IPS DF 6.9 (cell line): ENCODE results near the gene PGK2.

ENCODE experiments used
- DNase-seq: peaks from one replicate; pipeline ENCODE4 v3.0.0-alpha.2; 2013; ENCODE audit warnings: low read depth, low spot score
- H3K27ac ChIP-seq: one replicate; pipeline ENCODE4 v1.5.1; 2013; ENCODE audit warnings: low read length, control low read depth
- H3K27me3 ChIP-seq: 2 replicates; pipeline ENCODE4 v1.6.1; 2013; ENCODE audit warnings: mild to moderate bottlenecking, low read length; ENCODE audit not compliant: control insufficient read depth, insufficient read depth
- H3K36me3 ChIP-seq: 2 replicates; pipeline ENCODE4 v1.6.1; 2013; ENCODE audit warnings: low read length; ENCODE audit not compliant: control insufficient read depth, insufficient read depth
- H3K4me1 ChIP-seq: 2 replicates; pipeline ENCODE4 v1.6.1; 2013; ENCODE audit warnings: low read length; ENCODE audit not compliant: control insufficient read depth, insufficient read depth
- H3K4me3 ChIP-seq: 2 replicates; pipeline ENCODE4 v1.5.1; 2013; ENCODE audit warnings: mild to moderate bottlenecking, low read length
- H3K9me3 ChIP-seq: 2 replicates; pipeline ENCODE4 v1.6.1; 2013; ENCODE audit warnings: low read length, inconsistent platforms; ENCODE audit not compliant: control insufficient read depth, insufficient read depth
- WGBS: extraction: QIAGEN DNeasy Blood & Tissue Kit; methylation state at CpG from one replicate; pipeline ENCODE4 v1.1.7; 2013; ENCODE audit warnings: mixed read lengths, missing lambda C conversion rate; ENCODE audit not compliant: insufficient read length, insufficient coverage; 5-methylcytosine and 5-hydroxymethylcytosine counted together

Gene PGK2

DNA sequence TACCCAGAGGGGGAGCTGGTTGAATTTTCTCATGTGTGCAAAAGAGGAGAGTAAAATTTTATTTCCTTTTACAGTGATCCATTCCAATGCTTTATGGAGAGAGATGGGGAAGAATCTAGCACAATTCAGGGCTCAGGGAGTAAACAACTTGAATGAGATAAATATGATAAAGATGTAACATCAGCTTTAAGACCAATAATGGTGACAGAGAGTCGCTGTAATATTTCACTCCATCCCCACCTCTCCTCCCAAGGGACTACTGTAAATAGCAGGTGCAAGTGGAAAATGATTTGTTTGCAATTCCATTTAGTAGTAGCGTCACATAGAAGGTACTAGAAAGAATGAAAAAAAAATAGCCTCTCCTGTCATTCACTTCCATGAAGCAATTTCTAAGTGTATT, 47.7 kb downstream of the PGK2 start:
- Histone ChIP-seq H3K9me3 (no peaks in the 10 kb centered on the region), H3K4me3 (no peak overlapping the region), H3K4me1 (no peaks in the 10 kb centered on the region), H3K27ac (no peak overlapping the region), H3K27me3 (no peaks in the 10 kb centered on the region), H3K36me3 (no peaks in the 10 kb centered on the region)
- no CpG with 5 or more reads among the region's 2 CpGs for WGBS
- no peak for DNase-seq

DNA sequence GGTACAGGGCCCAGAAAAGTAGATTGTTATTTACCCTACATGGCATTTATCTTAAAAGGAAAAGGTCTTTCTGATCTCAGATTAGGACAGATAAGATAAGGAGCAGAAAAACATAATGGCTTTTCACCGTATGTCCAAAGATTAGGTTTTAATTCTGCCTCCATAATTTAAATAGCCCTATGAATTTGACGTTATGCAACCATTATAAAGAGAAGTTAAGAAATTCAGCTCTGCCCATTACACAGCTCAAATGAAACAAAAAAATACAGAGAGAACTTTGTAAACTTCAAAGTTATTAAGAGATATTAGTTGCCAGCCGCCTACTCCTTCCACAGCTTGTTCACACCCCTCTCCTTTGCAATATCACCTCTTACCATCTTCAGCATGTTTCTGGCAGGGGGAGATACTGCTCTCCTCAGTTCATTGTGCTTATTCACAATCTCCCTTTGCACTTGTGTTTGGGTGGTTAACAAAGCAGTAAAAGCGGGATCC, 51.0 kb downstream of the PGK2 start:
- Histone ChIP-seq H3K36me3 (no peaks in the 10 kb centered on the region), H3K27ac (no peak overlapping the region), H3K4me3 (no peak overlapping the region), H3K27me3 (no peaks in the 10 kb centered on the region), H3K9me3 (no peaks in the 10 kb centered on the region), H3K4me1 (no peaks in the 10 kb centered on the region)
- WGBS: no CpG with 5 or more reads among the region's 4 CpGs
- no peak for DNase-seq
